CD4-positive, alpha-beta T cell treated with Interleukin-6 at 100 ng/mL for 8 hours (primary cell): Measurements from ENCODE around the gene LDLRAD3.
"Not testable (repeated sequence)": the region's sequence is repeated elsewhere in the genome, so short reads cannot be mapped to it uniquely, and the experiment has no call there.

Source experiments
- DNase-seq: peaks from one replicate; pipeline ENCODE4 v3.0.0-alpha.2; 2020; ENCODE audit warnings: mixed read lengths, low spot score

LDLRAD3 gene

GRCh38 chr11:35995681-35996271, 51.9 kb downstream of the LDLRAD3 start:
- DNase-seq = no peak

- no peak for DNase-seq
Measured at GRCh38 chr11:35997902-35998520, 54.1 kb downstream of the LDLRAD3 start.

- DNase-seq = no peak
Measured at GRCh38 chr11:35998634-35999033, 54.8 kb downstream of the LDLRAD3 start.

- no peak for DNase-seq
Measured at GRCh38 chr11:36000616-36001190, 56.8 kb downstream of the LDLRAD3 start.

GRCh38 chr11:36002196-36002595, 58.3 kb downstream of the LDLRAD3 start:
- DNase-seq = no peak

- DNase-seq = no peak
Measured at GRCh38 chr11:36002796-36003195, 58.9 kb downstream of the LDLRAD3 start.

GRCh38 chr11:36006556-36006955, 62.7 kb downstream of the LDLRAD3 start:
- no peak for DNase-seq

- no peak for DNase-seq
Measured at GRCh38 chr11:36007127-36007655, 63.3 kb downstream of the LDLRAD3 start.

GRCh38 chr11:36008584-36008983, 64.7 kb downstream of the LDLRAD3 start:
- no peak for DNase-seq

GRCh38 chr11:36009473-36009872, 65.6 kb downstream of the LDLRAD3 start:
- DNase-seq = no peak

GRCh38 chr11:36010010-36010740, 66.3 kb downstream of the LDLRAD3 start:
- no peak for DNase-seq

GRCh38 chr11:36011574-36011973, 67.7 kb downstream of the LDLRAD3 start:
- no peak for DNase-seq

- DNase-seq = no peak
Measured at GRCh38 chr11:36012455-36012854, 68.6 kb downstream of the LDLRAD3 start.

GRCh38 chr11:36012979-36013378, 69.1 kb downstream of the LDLRAD3 start:
- DNase-seq = no peak

- not testable (repeated sequence) for DNase-seq
Measured at GRCh38 chr11:36013446-36013845, 69.6 kb downstream of the LDLRAD3 start.

- DNase-seq = no peak
Measured at GRCh38 chr11:36013950-36014897, 70.4 kb downstream of the LDLRAD3 start.

GRCh38 chr11:36014898-36015665, 71.2 kb downstream of the LDLRAD3 start:
- DNase-seq = no peak

- no peak for DNase-seq
Measured at GRCh38 chr11:36015799-36016198, 71.9 kb downstream of the LDLRAD3 start.

GRCh38 chr11:36016263-36016662, 72.4 kb downstream of the LDLRAD3 start:
- no peak for DNase-seq

GRCh38 chr11:36016709-36017108, 72.8 kb downstream of the LDLRAD3 start:
- DNase-seq = no peak
